ENCODE measurements around the gene ABT1. TPM values are rescaled to one million over a fixed set of nuclear protein-coding genes. Genes with fewer than 3 reads are reported as not detected.

The ABT1 gene
- total RNA-seq, 2 donors from 2014 or later, result 3.0 to 8.8 TPM

- WGBS, 2 donors, result 14 to 31% methylated on average over 1 of the region's 1 CpG
- intact Hi-C loops (cut with DNase I), result no loop called here
- Histone ChIP-seq H3K4me1 (no peaks in the 10 kb centered on the region), H3K27me3 (no peaks in the 10 kb centered on the region), H3K36me3 (replicated peaks in 1 of 2; ENCODE audit: insufficient read depth in 1 of 2, low read depth in 2 of 2) (no peaks in the 10 kb centered on the region), H3K9me3 (no peaks in the 10 kb centered on the region), H3K4me3 (no peak overlapping the region), H3K27ac (no peak overlapping the region)
- DNase-seq, result no peak
- TF ChIP-seq POLR2A (IDR thresholded peaks at IDR 0.05), result no peak
- no peak for TF ChIP-seq CTCF (IDR thresholded peaks at IDR 0.05)
- no peak for ATAC-seq
Observed at GRCh38 chr6:26629359-26629758, 32.6 kb downstream of the ABT1 start.

DNA sequence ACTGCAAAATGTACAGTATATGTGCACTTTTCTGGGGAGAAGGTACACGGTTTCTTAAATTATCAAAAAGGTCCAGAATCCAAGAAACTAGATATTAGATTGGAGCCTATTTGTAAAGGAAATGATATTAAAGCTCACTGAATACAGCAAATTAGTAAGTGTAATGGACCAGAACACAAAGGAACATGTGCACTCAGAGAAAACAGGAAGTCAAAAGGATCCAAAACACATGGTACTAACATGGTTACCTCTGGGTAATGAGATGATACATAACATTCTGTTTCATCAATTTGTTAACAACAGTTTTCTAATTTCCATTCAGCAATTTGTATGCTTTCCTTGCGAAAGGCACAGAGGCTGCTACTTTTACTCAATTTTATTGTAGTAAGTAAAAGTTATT is 44.1 kb downstream of the ABT1 start:
- ATAC-seq (no peak), DNase-seq (no peak)
- Histone ChIP-seq H3K4me3 (no peak overlapping the region), H3K27ac (no peak overlapping the region), H3K27me3 (no peaks in the 10 kb centered on the region), H3K4me1 (no peaks in the 10 kb centered on the region), H3K9me3 (no peaks in the 10 kb centered on the region), H3K36me3 (replicated peaks in 1 of 2; ENCODE audit: insufficient read depth in 1 of 2, low read depth in 2 of 2) (peaks cover 19 to 27% of the 10 kb centered on the region in 2 donors)
- WGBS, 2 donors, result 89 to 98% methylated on average over 2 of the region's 2 CpGs
- intact Hi-C loops (cut with DNase I), result no loop called here
- TF ChIP-seq POLR2A (IDR thresholded peaks at IDR 0.05), result no peak
- TF ChIP-seq CTCF (IDR thresholded peaks at IDR 0.05), result no peak

GRCh38 chr6:26646074-26646473 is 49.3 kb downstream of the ABT1 start:
- WGBS, 2 donors, result 89 to 90% methylated on average over 1 of the region's 1 CpG
- ATAC-seq (no peak), DNase-seq (no peak)
- no peaks in the 10 kb centered on the region for H3K4me1 ChIP-seq
- H3K27me3 ChIP-seq, result no peaks in the 10 kb centered on the region
- H3K9me3 ChIP-seq, result no peaks in the 10 kb centered on the region
- H3K4me3 ChIP-seq, result no peak overlapping the region
- H3K27ac ChIP-seq, result no peak overlapping the region
- intact Hi-C loops (cut with DNase I), result no loop called here
- TF ChIP-seq CTCF (IDR thresholded peaks at IDR 0.05) (no peak), POLR2A (IDR thresholded peaks at IDR 0.05) (no peak)
- peaks cover 17 to 27% of the 10 kb centered on the region in 2 donors for H3K36me3 ChIP-seq (replicated peaks in 1 of 2; ENCODE audit: insufficient read depth in 1 of 2, low read depth in 2 of 2)

Other genes starting within 250 kb of the ABT1 start
- gene BTN3A2, start 231.8 kb upstream of the ABT1 start, total RNA-seq, result 1 to 10 TPM; 5.9 to 8.6 TPM
- gene BTN2A2, start 213.8 kb upstream of the ABT1 start, total RNA-seq, result 1 to 10 TPM; 3.1 to 5.3 TPM
- gene BTN3A1, start 194.7 kb upstream of the ABT1 start, total RNA-seq, result 10 to 100 TPM in 1 of 2 donors, 1 to 10 TPM in 1; 9.2 to 11.4 TPM
- gene BTN3A3, start 156.4 kb upstream of the ABT1 start, total RNA-seq, result 10 to 100 TPM in 1 of 2 donors, 1 to 10 TPM in 1; 4.0 to 15.8 TPM
- gene BTN2A1, start 139.0 kb upstream of the ABT1 start, total RNA-seq, result 10 to 100 TPM in 1 of 2 donors, 1 to 10 TPM in 1; 6.2 to 16.5 TPM
- gene BTN1A1, start 96.7 kb upstream of the ABT1 start, total RNA-seq, result not detected
- gene HMGN4, start 58.6 kb upstream of the ABT1 start, total RNA-seq, result 10 to 100 TPM; 24.4 to 37.1 TPM
- gene ZNF322, start 62.8 kb downstream of the ABT1 start, total RNA-seq, result 1 to 10 TPM; 6.6 to 9.3 TPM